ENCODE data around the gene OSBPL2. TPM values are rescaled to one million over a fixed set of nuclear protein-coding genes. Genes with fewer than 3 reads are reported as not detected.

The OSBPL2 gene
- total and polyA plus RNA-seq, 2 donors (not counting 3 experiments of a cell fraction or from before 2014, with no cell fraction given): 13.1 to 33.0 TPM

- no peak for DNase-seq (ENCODE audit: low read depth, low spot score)
- Histone ChIP-seq H2AFZ (ENCODE audit: low read depth, low read length) (no peak overlapping the region), H3K36me3 (ENCODE audit: control insufficient read depth in 2 of 2, extremely low read depth in 1 of 2, insufficient read depth in 2 of 2, low read length in 2 of 2) (peaks cover 6 to 32% of the 10 kb centered on the region in 2 experiments), H3K9me3 (replicated peaks; ENCODE audit: control insufficient read depth, insufficient read depth, low read length) (no peaks in the 10 kb centered on the region), H4K20me1 (replicated peaks; ENCODE audit: control insufficient read depth, extremely low read depth, insufficient read depth, low read length) (no peaks in the 10 kb centered on the region), H3K4me3 (replicated peaks in 1 of 3; ENCODE audit: insufficient read depth in 1 of 3, low read depth in 1 of 3, low read length in 3 of 3) (no peak overlapping the region), H3K9ac (replicated peaks; ENCODE audit: extremely low read depth, insufficient read depth, low read length) (no peak overlapping the region), H3K27me3 (ENCODE audit: control insufficient read depth in 2 of 2, insufficient read depth in 2 of 2, low read length in 2 of 2) (no peaks in the 10 kb centered on the region), H3K9me1 (replicated peaks; ENCODE audit: control insufficient read depth, extremely low read depth, insufficient read depth, low read length) (no peaks in the 10 kb centered on the region), H3K4me2 (ENCODE audit: insufficient read depth, low read length) (no peak overlapping the region), H3K27ac (ENCODE audit: insufficient read depth, low read depth, low read length) (no peak overlapping the region), H3K79me2 (ENCODE audit: control insufficient read depth, insufficient read depth, low read length) (no peaks in the 10 kb centered on the region), H3K4me1 (ENCODE audit: control insufficient read depth, extremely low read depth, insufficient read depth, low read length) (no peaks in the 10 kb centered on the region)
- ChIA-PET POLR2A (no interaction called here), CTCF (interaction anchor here (1.4 kb wide), 1 partner anchor 22 kb away, joined by 3 read pairs; no protein-coding TSS in a partner anchor)
- BruUV-seq (replicated peaks): no TSS peak
- no peak for TF ChIP-seq MAX (IDR thresholded peaks at IDR 0.05; ENCODE audit: insufficient read depth, insufficient read length)
- intact Hi-C loops (cut with micrococcal nuclease) (loop anchor here (10.0 kb wide), 1 partner anchor 249 kb away; no protein-coding TSS in a partner anchor), dilution Hi-C loops (cut with MboI; ENCODE audit: extremely low pct_ligation_motif_present, low sequenced_read_pairs) (no loop called here)
- FAIRE-seq: no peak
Measured at GRCh38 chr20:62263396-62263795, 25.1 kb downstream of the OSBPL2 start.

GRCh38 chr20:62265365-62265764 is 27.0 kb downstream of the OSBPL2 start:
- H3K9me1 ChIP-seq (replicated peaks; ENCODE audit: control insufficient read depth, extremely low read depth, insufficient read depth, low read length): no peaks in the 10 kb centered on the region
- H4K20me1 ChIP-seq (replicated peaks; ENCODE audit: control insufficient read depth, extremely low read depth, insufficient read depth, low read length): no peaks in the 10 kb centered on the region
- dilution Hi-C loops (cut with MboI; ENCODE audit: extremely low pct_ligation_motif_present, low sequenced_read_pairs): no loop called here
- POLR2A ChIA-PET: no interaction called here
- H3K4me1 ChIP-seq (ENCODE audit: control insufficient read depth, extremely low read depth, insufficient read depth, low read length): no peaks in the 10 kb centered on the region
- TF ChIP-seq FOS (IDR thresholded peaks at IDR 0.05; ENCODE audit: borderline replicate concordance, insufficient read depth, low read length) (no peak), EZH2 (IDR thresholded peaks at IDR 0.05; ENCODE audit: borderline replicate concordance, low read depth, low read length, severe bottlenecking) (no peak), POLR2A (IDR thresholded peaks at IDR 0.05; ENCODE audit: low read depth, low read length) (no peak), GATA2 (IDR thresholded peaks at IDR 0.05; ENCODE audit: insufficient read depth, insufficient read length, low read depth, low read length) (no peak), MAX (IDR thresholded peaks at IDR 0.05; ENCODE audit: insufficient read depth, insufficient read length) (no peak), CTCF (IDR thresholded peaks at IDR 0.05; ENCODE audit: extremely low read depth in 1 of 2, insufficient read depth in 1 of 2, low read depth in 1 of 2, low read length in 2 of 2) (no peak), MYC (IDR thresholded peaks at IDR 0.05; ENCODE audit: low read depth, low read length) (no peak), JUN (IDR thresholded peaks at IDR 0.05; ENCODE audit: borderline replicate concordance, insufficient read depth, insufficient read length, low read depth) (no peak), POLR2AphosphoS5 (IDR thresholded peaks at IDR 0.05; ENCODE audit: insufficient read depth, low read depth, low read length) (no peak)
- CTCF ChIA-PET: no interaction called here
- no peak overlapping the region for H3K4me2 ChIP-seq (ENCODE audit: insufficient read depth, low read length)
- no peaks in the 10 kb centered on the region for H3K79me2 ChIP-seq (ENCODE audit: control insufficient read depth, insufficient read depth, low read length)
- DNase-seq (ENCODE audit: low read depth, low spot score) (no peak), FAIRE-seq (no peak)
- H2AFZ ChIP-seq (ENCODE audit: low read depth, low read length): no peak overlapping the region
- H3K27me3 ChIP-seq (ENCODE audit: control insufficient read depth in 2 of 2, insufficient read depth in 2 of 2, low read length in 2 of 2): no peaks in the 10 kb centered on the region
- H3K4me3 ChIP-seq (replicated peaks in 1 of 3; ENCODE audit: insufficient read depth in 1 of 3, low read depth in 1 of 3, low read length in 3 of 3): no peak overlapping the region
- H3K9ac ChIP-seq (replicated peaks; ENCODE audit: extremely low read depth, insufficient read depth, low read length): no peak overlapping the region
- BruUV-seq (replicated peaks): no TSS peak
- peaks cover 6 to 27% of the 10 kb centered on the region in 2 experiments for H3K36me3 ChIP-seq (ENCODE audit: control insufficient read depth in 2 of 2, extremely low read depth in 1 of 2, insufficient read depth in 2 of 2, low read length in 2 of 2)
- intact Hi-C loops (cut with micrococcal nuclease): loop anchor here (10.0 kb wide), 1 partner anchor 251 kb away; no protein-coding TSS in a partner anchor
- no peak overlapping the region for H3K27ac ChIP-seq (ENCODE audit: insufficient read depth, low read depth, low read length)
- H3K9me3 ChIP-seq (replicated peaks; ENCODE audit: control insufficient read depth, insufficient read depth, low read length): no peaks in the 10 kb centered on the region

Measured in endothelial cell of umbilical vein (primary cell).